Placental epithelial cell (primary cell): ENCODE measurements around the gene OR4K14. TPM values are rescaled to one million over a fixed set of nuclear protein-coding genes. Genes with fewer than 3 reads are reported as not detected.

Experiments
- total RNA-seq: library from RNA; depleted of rRNA; stranded (reverse); fragments of >200 nt; gene quantifications from 2 replicates; pipeline ENCODE4 v1.2.3, GENCODE V29; 2012

OR4K14 gene, protein sequence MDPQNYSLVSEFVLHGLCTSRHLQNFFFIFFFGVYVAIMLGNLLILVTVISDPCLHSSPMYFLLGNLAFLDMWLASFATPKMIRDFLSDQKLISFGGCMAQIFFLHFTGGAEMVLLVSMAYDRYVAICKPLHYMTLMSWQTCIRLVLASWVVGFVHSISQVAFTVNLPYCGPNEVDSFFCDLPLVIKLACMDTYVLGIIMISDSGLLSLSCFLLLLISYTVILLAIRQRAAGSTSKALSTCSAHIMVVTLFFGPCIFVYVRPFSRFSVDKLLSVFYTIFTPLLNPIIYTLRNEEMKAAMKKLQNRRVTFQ
- not detected in 2 replicates for total RNA-seq

GRCh38 chr14:20019257-20019865 lies at the start of gene OR4K14:
TSS of gene OR4K14 (minus strand) at chr14:20019307. CDS start at chr14:20015193, 4,114 bp downstream.

DNA sequence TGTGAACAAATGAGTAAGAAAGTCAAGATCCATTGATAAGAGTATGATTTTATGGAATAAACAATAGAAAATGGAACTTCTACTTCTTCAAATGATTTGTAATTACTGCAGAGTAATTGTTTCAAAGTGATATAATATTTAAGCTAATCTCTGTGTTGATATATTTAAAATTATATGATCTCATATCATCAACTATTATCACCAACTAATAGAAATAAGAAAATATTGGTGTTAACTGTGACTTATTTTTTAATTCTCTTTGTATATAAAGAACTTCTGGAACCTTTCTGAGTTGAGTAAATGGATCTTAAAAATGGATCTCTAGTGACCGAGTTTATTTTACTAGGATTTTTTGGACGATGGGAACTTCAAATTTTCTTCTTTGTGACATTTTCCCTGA lies 40.6 kb upstream of the OR4K14 start, which contains the start of gene OR4L1:
TSS of gene OR4L1 (plus strand) at position 301 of the 400 bp plus-strand sequence. CDS start at position 301, 0 bp downstream.

GRCh38 chr14:20035938-20036337 lies 16.8 kb upstream of the OR4K14 start, which contains the start of gene OR4K13:
TSS of gene OR4K13 (minus strand) at chr14:20036038. CDS start at chr14:20034758, 1,280 bp downstream.

DNA sequence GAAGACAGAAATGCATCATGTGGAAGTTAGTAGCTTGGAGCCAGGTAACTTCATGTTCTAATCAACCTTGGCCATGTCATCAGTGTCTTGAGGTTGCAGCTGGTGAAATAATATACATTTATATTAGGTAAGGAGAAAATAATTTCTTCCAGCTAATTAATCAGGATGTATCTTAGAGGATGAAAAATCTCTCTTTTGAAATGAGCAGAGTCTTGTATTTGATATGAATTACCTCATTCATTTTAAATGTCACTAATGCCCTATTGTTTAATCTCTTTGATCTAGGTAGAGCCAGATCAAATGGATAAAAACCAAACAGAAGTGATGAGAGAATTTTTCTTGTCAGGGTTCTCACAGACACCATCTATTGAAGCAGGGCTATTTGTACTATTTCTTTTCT lies 17.2 kb downstream of the OR4K14 start, which contains the start of gene OR4Q2:
TSS of gene OR4Q2 (plus strand) at position 301 of the 400 bp plus-strand sequence.

DNA sequence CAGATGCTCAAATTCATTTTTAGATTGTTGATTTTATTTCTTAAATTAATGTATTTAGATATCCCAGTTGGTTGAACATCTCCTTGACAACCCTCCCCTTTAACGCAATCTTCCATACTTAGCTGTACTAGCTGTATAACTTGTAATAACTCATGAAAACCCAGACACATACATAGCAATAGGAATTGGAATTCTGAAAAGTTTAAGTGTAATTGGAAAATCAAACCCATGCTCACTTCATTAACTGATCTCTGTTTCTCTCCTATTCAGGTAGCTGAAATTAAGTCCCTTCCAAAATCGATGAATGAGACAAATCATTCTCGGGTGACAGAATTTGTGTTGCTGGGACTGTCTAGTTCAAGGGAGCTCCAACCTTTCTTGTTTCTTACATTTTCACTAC lies 43.8 kb downstream of the OR4K14 start, which contains the start of gene OR4K15:
TSS of gene OR4K15 (plus strand) at position 301 of the 400 bp plus-strand sequence. CDS start at position 301, 0 bp downstream.

Other genes starting within 250 kb of the OR4K14 start
- gene OR4M1, start 245.8 kb downstream of the OR4K14 start, total RNA-seq, result not detected in 2 replicates
- not detected in 2 replicates for gene OR4N2, start 215.5 kb downstream of the OR4K14 start, total RNA-seq
- not detected in 2 replicates for gene OR4K2, start 144.2 kb downstream of the OR4K14 start, total RNA-seq
- gene OR4K5, start 98.7 kb downstream of the OR4K14 start, total RNA-seq, result not detected in 2 replicates
- not detected in 2 replicates for gene OR4K1, start 88.4 kb downstream of the OR4K14 start, total RNA-seq
- not detected in 2 replicates for gene OR4K15, start 43.7 kb downstream of the OR4K14 start, total RNA-seq
- gene OR4Q2, start 17.1 kb downstream of the OR4K14 start, total RNA-seq, result not detected in 2 replicates
- gene OR4K13, start 16.7 kb upstream of the OR4K14 start, total RNA-seq, result not detected in 2 replicates
- not detected in 2 replicates for gene OR4L1, start 40.7 kb upstream of the OR4K14 start, total RNA-seq
- gene OR4K17, start 91.4 kb upstream of the OR4K14 start, total RNA-seq, result not detected in 2 replicates
- not detected in 2 replicates for gene OR4N5, start 119.5 kb upstream of the OR4K14 start, total RNA-seq
- gene OR11G2, start 171.6 kb upstream of the OR4K14 start, total RNA-seq, result not detected in 2 replicates
- not detected in 2 replicates for gene OR11H6, start 204.4 kb upstream of the OR4K14 start, total RNA-seq
- gene OR11H7, start 209.7 kb upstream of the OR4K14 start, total RNA-seq, result not detected in 2 replicates
- gene OR11H4, start 220.0 kb upstream of the OR4K14 start, total RNA-seq, result not detected in 2 replicates